COLO668 (cell line): ENCODE results near the gene ZFYVE28.
"Not testable (repeated sequence)": the region's sequence is repeated elsewhere in the genome, so short reads cannot be mapped to it uniquely, and the experiment has no call there.

Source experiments
- DNase-seq: peaks from one replicate; lab custom pipeline; 2025; ENCODE audit not compliant: unreplicated experiment; lab: John Stamatoyannopoulos, UW

ZFYVE28 gene

GRCh38 chr4:2417765-2418649 is at the start of gene ZFYVE28:
Gene ZFYVE28, minus strand, starts transcription at chr4:2418645. Its CDS starts 322 bp downstream, at chr4:2418323.
- DNase-seq: peak; percentile 90

GRCh38 chr4:2465544-2465943 is 47.1 kb upstream of the ZFYVE28 start:
- not testable (repeated sequence) for DNase-seq

GRCh38 chr4:2465032-2465431 is 46.6 kb upstream of the ZFYVE28 start:
- no peak for DNase-seq

GRCh38 chr4:2462992-2463762 is 44.7 kb upstream of the ZFYVE28 start:
- no peak for DNase-seq

- DNase-seq: peak; percentile 79
Observed at GRCh38 chr4:2462218-2462991, 44.0 kb upstream of the ZFYVE28 start.

- DNase-seq: no peak
Observed at GRCh38 chr4:2461246-2461960, 43.0 kb upstream of the ZFYVE28 start.

- no peak for DNase-seq
Observed at GRCh38 chr4:2459589-2460349, 41.3 kb upstream of the ZFYVE28 start.

- DNase-seq: peak; percentile 29
Observed at GRCh38 chr4:2458546-2459491, 40.4 kb upstream of the ZFYVE28 start.

GRCh38 chr4:2457481-2458295 is 39.2 kb upstream of the ZFYVE28 start:
- DNase-seq: no peak

GRCh38 chr4:2451821-2452785 is 33.7 kb upstream of the ZFYVE28 start:
- DNase-seq: no peak

GRCh38 chr4:2451036-2451520 is 32.6 kb upstream of the ZFYVE28 start:
- no peak for DNase-seq

- no peak for DNase-seq
Observed at GRCh38 chr4:2450394-2451035, 32.1 kb upstream of the ZFYVE28 start.

- DNase-seq: no peak
Observed at GRCh38 chr4:2449511-2450392, 31.3 kb upstream of the ZFYVE28 start.

- DNase-seq: no peak
Observed at GRCh38 chr4:2449051-2449450, 30.6 kb upstream of the ZFYVE28 start.

GRCh38 chr4:2448589-2448988 is 30.1 kb upstream of the ZFYVE28 start:
- DNase-seq: no peak
